Spleen (tissue), 11 donors: ENCODE results near the gene CHCHD6. TPM values are rescaled to one million over a fixed set of nuclear protein-coding genes. Genes with fewer than 3 reads are reported as not detected.

Experiments
- DNase-seq: peaks from one replicate; pipeline ENCODE4 v3.0.0-alpha.2; 2020
- H3K27ac ChIP-seq, 8 donors: fragments of 200-600 bp; sonication (generic) in 7 of 8; 1 replicate in 4 of 8; 2 replicates in 4 of 8; pipeline versions ENCODE4 v1.5.0 to v1.8.0; 2016 to 2021; ENCODE audit warnings: inconsistent platforms in 4 of 8, mild to moderate bottlenecking in 4 of 8, moderate library complexity in 1 of 8
- H3K27me3 ChIP-seq, 7 donors: fragments of 200-600 bp; sonication (generic) in 6 of 7; replicated peaks in 1 of 7; 1 replicate in 4 of 7; 2 replicates in 3 of 7; pipeline versions ENCODE4 v1.5.0 to v1.8.0; 2016 to 2021; ENCODE audit warnings: inconsistent platforms in 3 of 7, mild to moderate bottlenecking in 1 of 7
- H3K36me3 ChIP-seq, 6 donors: fragments of 200-600 bp; sonication (generic) in 5 of 6; 1 replicate in 4 of 6; 2 replicates in 2 of 6; pipeline versions ENCODE4 v1.5.0 to v1.8.0; 2016 to 2021; ENCODE audit warnings: inconsistent platforms in 2 of 6
- H3K4me1 ChIP-seq, 6 donors: fragments of 200-600 bp; sonication (generic) in 5 of 6; 1 replicate in 3 of 6; 2 replicates in 3 of 6; pipeline versions ENCODE4 v1.5.0 to v1.8.0; 2016 to 2021; ENCODE audit warnings: inconsistent platforms in 3 of 6
- H3K4me3 ChIP-seq, 8 donors: fragments of 200-600 bp; sonication (generic) in 7 of 8; 1 replicate in 4 of 8; 2 replicates in 4 of 8; pipeline versions ENCODE4 v1.5.0 to v1.8.0; 2016 to 2021; ENCODE audit warnings: inconsistent platforms in 4 of 8, mild to moderate bottlenecking in 4 of 8, moderate library complexity in 2 of 8
- H3K9me3 ChIP-seq, 8 donors: fragments of 200-600 bp; sonication (generic) in 7 of 8; 1 replicate in 4 of 8; 2 replicates in 4 of 8; pipeline versions ENCODE4 v1.5.0 to v1.8.0; 2016 to 2021; ENCODE audit warnings: inconsistent platforms in 4 of 8
- CTCF ChIP-seq, 11 experiments: fragments of 200-600 bp in 7 of 11; fragments of 450-650 bp in 4 of 11; sonication (generic) in 4 of 11; IDR thresholded peaks in 8 of 11; conservative IDR thresholded peaks in 3 of 11; 1 replicate in 7 of 11; 2 replicates in 4 of 11; pipeline versions ENCODE4 v1.4.0 to v1.8.0; 2016 to 2021; ENCODE audit warnings: antibody characterized with exemption in 11 of 11, inconsistent platforms in 4 of 11, mild to moderate bottlenecking in 1 of 11
- POLR2A ChIP-seq, 3 donors: fragments of 450-650 bp; IDR thresholded peaks; one replicate each; pipeline ENCODE4 v1.5.1; 2017; ENCODE audit warnings: antibody characterized with exemption in 3 of 3, mild to moderate bottlenecking in 1 of 3
- POLR2AphosphoS5 ChIP-seq, 3 donors: sonication (generic); formaldehyde crosslinking; IDR thresholded peaks; one replicate each; pipeline ENCODE4 v1.5.1; 2017; ENCODE audit warnings: antibody characterized with exemption in 3 of 3
- WGBS, 5 donors: extraction: QIAGEN DNeasy Blood & Tissue Kit in 3 of 5; methylation state at CpG; one replicate each; pipeline versions ENCODE4 v1.1.5 to v1.1.7; 2013 to 2018; 5-methylcytosine and 5-hydroxymethylcytosine counted together
- intact Hi-C: fragments of 100-400 bp; cut with DNase I; formaldehyde crosslinking; loops from one replicate; pipeline ENCODE4 v1.15.0; 2023; ENCODE audit warnings: low total_unique reads
- polyA plus RNA-seq, 3 donors: library from polyadenylated mRNA; stranded (reverse); fragments of 200-250 nt; gene quantifications; one replicate each; pipeline ENCODE4 v1.2.1, GENCODE V29; 2013
- total RNA-seq, 7 donors: library from RNA; depleted of rRNA in 3 of 7; stranded (reverse); fragments of >200 nt in 3 of 7; fragmentation: NEBNext Ultra II Directional in 4 of 7; extraction: Animal tissue kit (Norgen Biotek cat#: 25700) in 4 of 7; gene quantifications; one replicate each; pipeline versions ENCODE4 v1.1.0 to v1.2.1, GENCODE V29; 2016 to 2021
- donor health status: healthy with polysubstance abuse.
- donor health status: DM: no; HTN: no; CAD: no; lungs with moderate emphysema.
- donor health status: DM: no; HTN: no; CAD: no.
- donor health status: Bipolar disorder and iron deficiency.
- donor health status: healthy.
- donor health status: DM: no; HTN: no; CAD: no.
- donor health status: DM: yes; HTN: yes; CAD: no.

CHCHD6 gene
- total and polyA plus RNA-seq, 10 donors, result 6.3 to 39.1 (median 11.8) TPM

- Histone ChIP-seq H3K4me3 (no peak overlapping the region), H3K27me3 (peaks cover 0 to 79% (median 0%) of the 10 kb centered on the region in 7 donors), H3K36me3 (no peaks in the 10 kb centered on the region), H3K4me1 (peaks cover 0 to 4% (median 0%) of the 10 kb centered on the region in 6 donors), H3K9me3 (peaks cover 0 to 9% (median 0%) of the 10 kb centered on the region in 8 donors), H3K27ac (no peak overlapping the region)
- no peak for TF ChIP-seq POLR2AphosphoS5 (IDR thresholded peaks at IDR 0.05)
- TF ChIP-seq CTCF (IDR thresholded peaks at IDR 0.05 in 8 of 11, conservative IDR thresholded peaks at IDR 0.05 in 3 of 11), result no peak
- intact Hi-C loops, result loop anchor here (10.0 kb wide), 1 partner anchor 135 kb away; the partner anchor contains the start of gene CHST13
- 55 to 71% (median 65%) methylated on average over 16 to 19 of the region's 19 CpGs for WGBS, 5 donors
- DNase-seq, result no peak
These were observed 43.8 kb upstream of the CHCHD6 start for GRCh38 chr3:126659915-126660886.

- Histone ChIP-seq H3K36me3 (no peaks in the 10 kb centered on the region), H3K4me3 (no peak overlapping the region), H3K9me3 (peaks cover 0 to 9% (median 0%) of the 10 kb centered on the region in 8 donors), H3K4me1 (no peaks in the 10 kb centered on the region), H3K27me3 (peaks cover 0 to 72% (median 0%) of the 10 kb centered on the region in 7 donors), H3K27ac (no peak overlapping the region)
- TF ChIP-seq POLR2A (IDR thresholded peaks at IDR 0.05) (no peak), CTCF (IDR thresholded peaks at IDR 0.05 in 8 of 11, conservative IDR thresholded peaks at IDR 0.05 in 3 of 11) (no peak), POLR2AphosphoS5 (IDR thresholded peaks at IDR 0.05) (no peak)
- intact Hi-C loops, result no loop called here
- WGBS, 5 donors, result 68 to 89% (median 77%) methylated on average over 9 to 11 of the region's 11 CpGs
- DNase-seq, result no peak
These were observed 42.3 kb upstream of the CHCHD6 start for GRCh38 chr3:126661532-126662364.

- Histone ChIP-seq H3K9me3 (peaks cover 0 to 9% (median 0%) of the 10 kb centered on the region in 8 donors), H3K36me3 (no peaks in the 10 kb centered on the region), H3K27ac (no peak overlapping the region), H3K4me3 (no peak overlapping the region), H3K27me3 (peaks cover 0 to 70% (median 0%) of the 10 kb centered on the region in 7 donors), H3K4me1 (no peaks in the 10 kb centered on the region)
- no peak for DNase-seq
- intact Hi-C loops, result no loop called here
- no peak for TF ChIP-seq CTCF (IDR thresholded peaks at IDR 0.05 in 8 of 11, conservative IDR thresholded peaks at IDR 0.05 in 3 of 11)
- TF ChIP-seq POLR2AphosphoS5 (IDR thresholded peaks at IDR 0.05), result no peak
- no peak for TF ChIP-seq POLR2A (IDR thresholded peaks at IDR 0.05)
- WGBS, 5 donors, result 71 to 85% (median 75%) methylated on average over 2 to 4 of the region's 4 CpGs
These were observed 40.8 kb upstream of the CHCHD6 start for GRCh38 chr3:126663257-126663656.
